ENCODE measurements around the gene FARS2.
A peak's percentile ranks its signal among the peaks of the same experiment; 100 is the strongest.

FARS2 gene

GRCh38 chr6:5464099-5464885, 203.0 kb downstream of the FARS2 start:
- H3K4me3 ChIP-seq (replicated peaks; ENCODE audit: low read depth, low read length) = no peak overlapping the region
- DNase-seq (ENCODE audit: extremely low read depth, low read depth) = no peak
- TF ChIP-seq, protein P1, sequence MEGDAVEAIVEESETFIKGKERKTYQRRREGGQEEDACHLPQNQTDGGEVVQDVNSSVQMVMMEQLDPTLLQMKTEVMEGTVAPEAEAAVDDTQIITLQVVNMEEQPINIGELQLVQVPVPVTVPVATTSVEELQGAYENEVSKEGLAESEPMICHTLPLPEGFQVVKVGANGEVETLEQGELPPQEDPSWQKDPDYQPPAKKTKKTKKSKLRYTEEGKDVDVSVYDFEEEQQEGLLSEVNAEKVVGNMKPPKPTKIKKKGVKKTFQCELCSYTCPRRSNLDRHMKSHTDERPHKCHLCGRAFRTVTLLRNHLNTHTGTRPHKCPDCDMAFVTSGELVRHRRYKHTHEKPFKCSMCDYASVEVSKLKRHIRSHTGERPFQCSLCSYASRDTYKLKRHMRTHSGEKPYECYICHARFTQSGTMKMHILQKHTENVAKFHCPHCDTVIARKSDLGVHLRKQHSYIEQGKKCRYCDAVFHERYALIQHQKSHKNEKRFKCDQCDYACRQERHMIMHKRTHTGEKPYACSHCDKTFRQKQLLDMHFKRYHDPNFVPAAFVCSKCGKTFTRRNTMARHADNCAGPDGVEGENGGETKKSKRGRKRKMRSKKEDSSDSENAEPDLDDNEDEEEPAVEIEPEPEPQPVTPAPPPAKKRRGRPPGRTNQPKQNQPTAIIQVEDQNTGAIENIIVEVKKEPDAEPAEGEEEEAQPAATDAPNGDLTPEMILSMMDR (IDR thresholded peaks at IDR 0.05; ENCODE audit: low read depth, low read length, missing control alignments) = no peak

- TF ChIP-seq, protein P1 (IDR thresholded peaks at IDR 0.05; ENCODE audit: low read depth, low read length, missing control alignments) = no peak
- no peak overlapping the region for H3K4me3 ChIP-seq (replicated peaks; ENCODE audit: low read depth, low read length)
- DNase-seq (ENCODE audit: extremely low read depth, low read depth) = peak; percentile 62
Measured at GRCh38 chr6:5466281-5467136, 205.2 kb downstream of the FARS2 start.

DNA sequence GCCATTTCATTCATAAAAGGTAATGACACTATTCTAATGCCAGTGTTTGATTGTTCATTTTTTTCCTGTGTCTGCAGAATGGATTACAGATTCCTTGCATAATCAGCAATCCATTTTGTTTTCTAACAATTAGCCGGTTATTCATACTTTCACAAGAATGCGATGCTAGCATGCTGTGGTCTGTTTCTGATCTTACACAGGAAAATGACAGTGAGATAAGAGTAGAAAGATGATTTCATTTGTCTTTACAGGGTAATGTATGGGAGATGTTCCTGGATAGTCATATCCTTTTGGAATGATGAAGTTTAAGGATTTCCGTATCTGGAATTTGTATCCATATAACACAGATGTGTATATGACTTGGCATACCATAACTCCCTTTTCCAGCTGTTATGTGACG, 207.3 kb downstream of the FARS2 start:
- DNase-seq (ENCODE audit: extremely low read depth, low read depth) = no peak
- TF ChIP-seq, protein P1 (IDR thresholded peaks at IDR 0.05; ENCODE audit: low read depth, low read length, missing control alignments) = no peak
- no peak overlapping the region for H3K4me3 ChIP-seq (replicated peaks; ENCODE audit: low read depth, low read length)

DNA sequence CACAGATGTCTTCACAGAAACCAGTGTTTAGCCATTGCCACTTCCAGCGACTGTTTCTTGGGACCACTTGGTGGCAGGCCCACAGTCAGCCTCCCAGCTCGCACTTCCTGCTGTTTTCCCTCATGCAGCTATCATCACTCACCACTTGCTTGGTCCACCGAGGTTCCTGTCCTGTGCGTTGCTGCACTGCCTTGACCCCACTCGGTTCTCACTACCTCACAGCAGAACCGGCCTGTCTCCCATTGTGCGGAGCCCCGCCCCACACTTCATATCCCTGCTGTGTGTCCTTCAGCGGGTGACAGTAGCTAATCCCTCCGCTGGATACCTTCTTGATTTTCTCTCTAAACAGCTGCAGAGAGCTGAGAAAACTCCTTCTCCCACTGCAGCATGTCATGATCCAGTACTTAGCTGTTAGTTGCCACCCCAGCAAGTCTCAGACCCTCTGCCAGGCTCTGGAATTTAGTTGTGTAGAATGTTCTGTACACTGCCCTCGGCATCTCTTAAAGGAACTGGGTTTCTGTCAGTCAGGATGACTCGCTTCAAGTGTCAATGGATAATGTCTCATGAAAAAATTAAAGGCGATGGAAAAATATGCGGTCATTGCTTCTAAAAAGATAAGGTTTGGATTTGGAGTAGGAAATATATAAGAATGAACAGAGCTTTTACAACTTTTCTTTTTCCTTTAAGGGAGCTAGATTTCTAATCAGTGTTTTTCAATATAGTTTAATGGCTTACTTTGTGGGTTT, 208.0 kb downstream of the FARS2 start:
- no peak overlapping the region for H3K4me3 ChIP-seq (replicated peaks; ENCODE audit: low read depth, low read length)
- TF ChIP-seq, protein P1 (IDR thresholded peaks at IDR 0.05; ENCODE audit: low read depth, low read length, missing control alignments) = no peak
- no peak for DNase-seq (ENCODE audit: extremely low read depth, low read depth)

GRCh38 chr6:5471044-5471443, 209.7 kb downstream of the FARS2 start:
- peak; percentile 30 for DNase-seq (ENCODE audit: extremely low read depth, low read depth)
- H3K4me3 ChIP-seq (replicated peaks; ENCODE audit: low read depth, low read length) = no peak overlapping the region
- TF ChIP-seq, protein P1 (IDR thresholded peaks at IDR 0.05; ENCODE audit: low read depth, low read length, missing control alignments) = peak; percentile 90

GRCh38 chr6:5471637-5472398, 210.5 kb downstream of the FARS2 start:
- no peak overlapping the region for H3K4me3 ChIP-seq (replicated peaks; ENCODE audit: low read depth, low read length)
- no peak for DNase-seq (ENCODE audit: extremely low read depth, low read depth)
- TF ChIP-seq, protein P1 (IDR thresholded peaks at IDR 0.05; ENCODE audit: low read depth, low read length, missing control alignments) = no peak
